K562 (cell line): ENCODE data around the gene TEX14. TPM values are rescaled to one million over a fixed set of nuclear protein-coding genes. Genes with fewer than 3 reads are reported as not detected.

Experiments
- ADNP ChIP-seq: fragments of 200-800 bp; sonication (Bioruptor generic); IDR thresholded peaks from 2 replicates; pipeline ENCODE4 v1.6.1; 2016; ENCODE audit warnings: missing genetic modification characterization, missing compliant biosample characterization
- ELF4 ChIP-seq: fragments of 450-650 bp; formaldehyde crosslinking; IDR thresholded peaks from 2 replicates; pipeline ENCODE4 v1.4.0; 2022; ENCODE audit warnings: missing genetic modification characterization
- ESRRB ChIP-seq: fragments of 250-450 bp; sonication (Bioruptor Pico); IDR thresholded peaks from 2 replicates; pipeline ENCODE4 v1.5.0; 2020; ENCODE audit warnings: mild to moderate bottlenecking, moderate library complexity, borderline replicate concordance
- ETV1 ChIP-seq: fragments of 450-650 bp; conservative IDR thresholded peaks from 2 replicates; pipeline ENCODE4 v1.6.1; 2016; ENCODE audit warnings: missing genetic modification characterization, control low read depth, low read depth, missing compliant biosample characterization
- FOXK2 ChIP-seq, 2 experiments: fragments of 450-650 bp; IDR thresholded peaks in 1 of 2; conservative IDR thresholded peaks in 1 of 2; 2 replicates each; pipeline ENCODE4 v1.6.1; 2016; ENCODE audit warnings: low read depth in 2 of 2, mild to moderate bottlenecking in 1 of 2
- NCOA1 ChIP-seq: fragments of 450-650 bp; IDR thresholded peaks from 2 replicates; pipeline ENCODE4 v1.6.1; 2016; ENCODE audit warnings: low read depth
- NONO ChIP-seq, 2 experiments: fragments of 200-400 bp in 1 of 2; fragments of 450-650 bp in 1 of 2; formaldehyde crosslinking in 1 of 2; IDR thresholded peaks; 2 replicates each; pipeline ENCODE4 v1.6.1; 2017; ENCODE audit warnings: low read depth in 2 of 2, mild to moderate bottlenecking in 2 of 2, moderate library complexity in 2 of 2, low read length in 1 of 2
- POU5F1 ChIP-seq: fragments of 150-350 bp; IDR thresholded peaks from 2 replicates; pipeline ENCODE4 v1.6.1; 2014; ENCODE audit warnings: borderline replicate concordance, low read length, low read depth, mild to moderate bottlenecking; ENCODE audit not compliant: partially characterized antibody
- RCOR1 ChIP-seq, 2 experiments: IDR thresholded peaks; 2 replicates each; pipeline ENCODE4 v1.6.1; 2012; ENCODE audit warnings: low read depth in 2 of 2, low read length in 2 of 2, borderline replicate concordance in 1 of 2, improper control_type of control experiment in 1 of 2
- SIN3A ChIP-seq, 2 experiments: fragments of 150-350 bp in 1 of 2; IDR thresholded peaks; 2 replicates each; pipeline ENCODE4 v1.6.1; 2011 to 2016; ENCODE audit warnings: borderline replicate concordance in 2 of 2, low read depth in 2 of 2, low read length in 2 of 2, mild to moderate bottlenecking in 2 of 2, moderate library complexity in 2 of 2; ENCODE audit not compliant: control insufficient read depth in 1 of 2
- SMAD1 ChIP-seq: fragments of 150-350 bp; IDR thresholded peaks from 2 replicates; pipeline ENCODE4 v1.6.1; 2014; ENCODE audit warnings: low read length, low read depth; ENCODE audit not compliant: partially characterized antibody
- SMAD2 ChIP-seq: fragments of 150-350 bp; IDR thresholded peaks from 2 replicates; pipeline ENCODE4 v1.6.1; 2014; ENCODE audit warnings: low read depth, mild to moderate bottlenecking, low read length
- WHSC1 ChIP-seq: IDR thresholded peaks from one replicate; pipeline ENCODE4 v1.6.1; 2012; ENCODE audit warnings: low read length, control low read depth, inconsistent platforms
- ZFP1 ChIP-seq: fragments of 450-650 bp; formaldehyde crosslinking; IDR thresholded peaks from 2 replicates; pipeline ENCODE4 v1.4.0; 2020; ENCODE audit warnings: mild to moderate bottlenecking, mixed read lengths
- polyA plus RNA-seq, 8 experiments: library from polyadenylated mRNA; depleted of rRNA in 4 of 8; stranded (reverse) in 5 of 8; unstranded in 3 of 8; fragments of >200 nt; fragmentation: Nextera tagmentation in 2 of 8; fragmentation: Illumina TruSeq in 1 of 8; extraction: Ambion mirVana in 2 of 8; extraction: Trizol in 1 of 8; gene quantifications; 2 replicates each; pipeline versions ENCODE4 v1.2.1 to v1.2.3, GENCODE V29; 2011 to 2014; ENCODE audit warnings: inconsistent platforms in 1 of 8, missing spikeins in 1 of 8
- total RNA-seq, 7 experiments: library from RNA; depleted of rRNA in 6 of 7; stranded (reverse); fragments of >200 nt in 6 of 7; fragmentation: Illumina TruSeq in 2 of 7; extraction: Trizol in 2 of 7; gene quantifications; 2 replicates each; pipeline versions ENCODE4 v1.2.1 to v1.2.3, GENCODE V29; 2011 to 2021; ENCODE audit warnings: low replicate concordance in 1 of 7
- TF ChIP-seq, protein P1 (sequence below): sonication (generic); formaldehyde crosslinking; IDR thresholded peaks from 2 replicates; pipeline ENCODE4 v1.8.0; 2023; ENCODE audit warnings: missing genetic modification reagents, mild to moderate bottlenecking, borderline replicate concordance
- TF ChIP-seq, protein P2 (sequence below), 2 experiments: fragments of 450-650 bp; IDR thresholded peaks; 2 replicates each; pipeline ENCODE4 v1.6.1; 2016
- TF ChIP-seq, protein P3 (sequence below): fragments of 450-650 bp; IDR thresholded peaks from 2 replicates; pipeline ENCODE4 v1.7.1; 2018; ENCODE audit warnings: mild to moderate bottlenecking, low read depth; ENCODE audit not compliant: partially characterized antibody

TEX14 gene
- total and polyA plus RNA-seq, 9 of the 15 experiments (the other 6 are each of a cell fraction or from before 2014, with no cell fraction given), result 0.05 to 0.12 (median 0.09) TPM; not detected in 1

DNA sequence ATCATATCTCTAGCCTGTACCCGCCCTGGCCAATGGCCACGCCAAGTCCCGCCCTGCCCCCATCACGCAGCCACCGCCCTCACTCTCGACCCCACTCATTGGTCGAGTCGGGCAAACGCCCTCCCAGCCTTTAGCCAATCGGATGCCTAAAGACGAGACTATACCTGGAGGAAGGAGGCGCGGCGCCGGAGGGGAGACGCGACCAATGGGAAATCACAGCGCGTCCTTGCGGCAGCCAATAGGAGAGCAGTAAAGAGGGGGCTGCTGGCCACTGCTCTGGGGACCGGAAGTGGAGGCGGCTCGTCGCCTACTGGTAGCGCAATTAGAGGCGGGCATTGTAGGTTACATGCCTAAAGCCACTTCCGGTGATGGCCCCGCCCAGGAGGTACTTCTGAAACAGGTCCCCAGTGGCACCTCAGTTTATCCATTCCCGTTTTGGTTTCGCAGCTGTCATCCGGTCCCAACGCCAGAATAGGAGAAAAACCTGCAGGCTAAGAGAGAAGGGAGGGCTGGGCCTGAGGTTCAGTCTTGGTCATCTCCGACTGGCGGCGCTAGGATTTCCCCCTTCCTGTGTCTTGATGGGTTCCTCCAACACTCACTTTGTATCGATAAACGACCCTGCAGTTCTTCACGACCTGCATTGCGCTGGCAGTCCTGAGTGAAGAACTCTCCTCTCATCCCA, 173.8 kb downstream of the TEX14 start (continued):
- TF ChIP-seq, protein P1, sequence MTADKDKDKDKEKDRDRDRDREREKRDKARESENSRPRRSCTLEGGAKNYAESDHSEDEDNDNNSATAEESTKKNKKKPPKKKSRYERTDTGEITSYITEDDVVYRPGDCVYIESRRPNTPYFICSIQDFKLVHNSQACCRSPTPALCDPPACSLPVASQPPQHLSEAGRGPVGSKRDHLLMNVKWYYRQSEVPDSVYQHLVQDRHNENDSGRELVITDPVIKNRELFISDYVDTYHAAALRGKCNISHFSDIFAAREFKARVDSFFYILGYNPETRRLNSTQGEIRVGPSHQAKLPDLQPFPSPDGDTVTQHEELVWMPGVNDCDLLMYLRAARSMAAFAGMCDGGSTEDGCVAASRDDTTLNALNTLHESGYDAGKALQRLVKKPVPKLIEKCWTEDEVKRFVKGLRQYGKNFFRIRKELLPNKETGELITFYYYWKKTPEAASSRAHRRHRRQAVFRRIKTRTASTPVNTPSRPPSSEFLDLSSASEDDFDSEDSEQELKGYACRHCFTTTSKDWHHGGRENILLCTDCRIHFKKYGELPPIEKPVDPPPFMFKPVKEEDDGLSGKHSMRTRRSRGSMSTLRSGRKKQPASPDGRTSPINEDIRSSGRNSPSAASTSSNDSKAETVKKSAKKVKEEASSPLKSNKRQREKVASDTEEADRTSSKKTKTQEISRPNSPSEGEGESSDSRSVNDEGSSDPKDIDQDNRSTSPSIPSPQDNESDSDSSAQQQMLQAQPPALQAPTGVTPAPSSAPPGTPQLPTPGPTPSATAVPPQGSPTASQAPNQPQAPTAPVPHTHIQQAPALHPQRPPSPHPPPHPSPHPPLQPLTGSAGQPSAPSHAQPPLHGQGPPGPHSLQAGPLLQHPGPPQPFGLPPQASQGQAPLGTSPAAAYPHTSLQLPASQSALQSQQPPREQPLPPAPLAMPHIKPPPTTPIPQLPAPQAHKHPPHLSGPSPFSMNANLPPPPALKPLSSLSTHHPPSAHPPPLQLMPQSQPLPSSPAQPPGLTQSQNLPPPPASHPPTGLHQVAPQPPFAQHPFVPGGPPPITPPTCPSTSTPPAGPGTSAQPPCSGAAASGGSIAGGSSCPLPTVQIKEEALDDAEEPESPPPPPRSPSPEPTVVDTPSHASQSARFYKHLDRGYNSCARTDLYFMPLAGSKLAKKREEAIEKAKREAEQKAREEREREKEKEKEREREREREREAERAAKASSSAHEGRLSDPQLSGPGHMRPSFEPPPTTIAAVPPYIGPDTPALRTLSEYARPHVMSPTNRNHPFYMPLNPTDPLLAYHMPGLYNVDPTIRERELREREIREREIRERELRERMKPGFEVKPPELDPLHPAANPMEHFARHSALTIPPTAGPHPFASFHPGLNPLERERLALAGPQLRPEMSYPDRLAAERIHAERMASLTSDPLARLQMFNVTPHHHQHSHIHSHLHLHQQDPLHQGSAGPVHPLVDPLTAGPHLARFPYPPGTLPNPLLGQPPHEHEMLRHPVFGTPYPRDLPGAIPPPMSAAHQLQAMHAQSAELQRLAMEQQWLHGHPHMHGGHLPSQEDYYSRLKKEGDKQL (CRISPR knock-in tag), result no peak
- TF ChIP-seq, protein P2, sequence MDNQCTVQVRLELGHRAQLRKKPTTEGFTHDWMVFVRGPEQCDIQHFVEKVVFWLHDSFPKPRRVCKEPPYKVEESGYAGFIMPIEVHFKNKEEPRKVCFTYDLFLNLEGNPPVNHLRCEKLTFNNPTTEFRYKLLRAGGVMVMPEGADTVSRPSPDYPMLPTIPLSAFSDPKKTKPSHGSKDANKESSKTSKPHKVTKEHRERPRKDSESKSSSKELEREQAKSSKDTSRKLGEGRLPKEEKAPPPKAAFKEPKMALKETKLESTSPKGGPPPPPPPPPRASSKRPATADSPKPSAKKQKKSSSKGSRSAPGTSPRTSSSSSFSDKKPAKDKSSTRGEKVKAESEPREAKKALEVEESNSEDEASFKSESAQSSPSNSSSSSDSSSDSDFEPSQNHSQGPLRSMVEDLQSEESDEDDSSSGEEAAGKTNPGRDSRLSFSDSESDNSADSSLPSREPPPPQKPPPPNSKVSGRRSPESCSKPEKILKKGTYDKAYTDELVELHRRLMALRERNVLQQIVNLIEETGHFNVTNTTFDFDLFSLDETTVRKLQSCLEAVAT (IDR thresholded peaks at IDR 0.05), result peak; percentile 49 to 87; a peak in 3 of 4 replicates
- TF ChIP-seq NONO (IDR thresholded peaks at IDR 0.05; ENCODE audit: low read depth in 2 of 2, low read length in 1 of 2) (no peak; a peak in 1 of 4 replicates), SMAD2 (no peak), ESRRB (CRISPR knock-in tag) (no peak), RCOR1 (IDR thresholded peaks at IDR 0.05; ENCODE audit: borderline replicate concordance in 1 of 2, low read depth in 2 of 2, low read length in 2 of 2) (0 out of 4 replicates have a peak, but pooled peaks of 1 of the 2 experiments have one; percentile 3), FOXK2 (conservative IDR thresholded peaks at IDR 0.05 in 1 of 2, IDR thresholded peaks at IDR 0.05 in 1 of 2; ENCODE audit: low read depth in 2 of 2) (peak; percentile 76 to 78; a peak in 3 of 4 replicates), ZFP1 (no peak), ETV1 (tag) (peak; percentile 89), SMAD1 (no peak), ADNP (tag) (no peak), POU5F1 (no peak), NCOA1 (peak; percentile 94), SIN3A (IDR thresholded peaks at IDR 0.05; ENCODE audit: borderline replicate concordance in 2 of 2, control insufficient read depth in 1 of 2, low read depth in 2 of 2, low read length in 2 of 2) (peak in 1 of 2 experiments; percentile 83; a peak in 2 of 4 replicates), ELF4 (CRISPR knock-in tag) (0 out of 2 replicates have a peak, but pooled peaks have one; percentile 19), WHSC1 (no peak)
- TF ChIP-seq, protein P3, sequence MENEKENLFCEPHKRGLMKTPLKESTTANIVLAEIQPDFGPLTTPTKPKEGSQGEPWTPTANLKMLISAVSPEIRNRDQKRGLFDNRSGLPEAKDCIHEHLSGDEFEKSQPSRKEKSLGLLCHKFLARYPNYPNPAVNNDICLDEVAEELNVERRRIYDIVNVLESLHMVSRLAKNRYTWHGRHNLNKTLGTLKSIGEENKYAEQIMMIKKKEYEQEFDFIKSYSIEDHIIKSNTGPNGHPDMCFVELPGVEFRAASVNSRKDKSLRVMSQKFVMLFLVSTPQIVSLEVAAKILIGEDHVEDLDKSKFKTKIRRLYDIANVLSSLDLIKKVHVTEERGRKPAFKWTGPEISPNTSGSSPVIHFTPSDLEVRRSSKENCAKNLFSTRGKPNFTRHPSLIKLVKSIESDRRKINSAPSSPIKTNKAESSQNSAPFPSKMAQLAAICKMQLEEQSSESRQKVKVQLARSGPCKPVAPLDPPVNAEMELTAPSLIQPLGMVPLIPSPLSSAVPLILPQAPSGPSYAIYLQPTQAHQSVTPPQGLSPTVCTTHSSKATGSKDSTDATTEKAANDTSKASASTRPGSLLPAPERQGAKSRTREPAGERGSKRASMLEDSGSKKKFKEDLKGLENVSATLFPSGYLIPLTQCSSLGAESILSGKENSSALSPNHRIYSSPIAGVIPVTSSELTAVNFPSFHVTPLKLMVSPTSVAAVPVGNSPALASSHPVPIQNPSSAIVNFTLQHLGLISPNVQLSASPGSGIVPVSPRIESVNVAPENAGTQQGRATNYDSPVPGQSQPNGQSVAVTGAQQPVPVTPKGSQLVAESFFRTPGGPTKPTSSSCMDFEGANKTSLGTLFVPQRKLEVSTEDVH, result peak; percentile 70
